Spleen (tissue), 11 donors: ENCODE results near the gene SUSD3. TPM values are rescaled to one million over a fixed set of nuclear protein-coding genes. Genes with fewer than 3 reads are reported as not detected.
A peak's percentile ranks its signal among the peaks of the same experiment; 100 is the strongest.

Experiments used
- DNase-seq: peaks from one replicate; pipeline ENCODE4 v3.0.0-alpha.2; 2020
- H3K27ac ChIP-seq, 8 donors: fragments of 200-600 bp; sonication (generic) in 7 of 8; 1 replicate in 4 of 8; 2 replicates in 4 of 8; pipeline versions ENCODE4 v1.5.0 to v1.8.0; 2016 to 2021; ENCODE audit warnings: inconsistent platforms in 4 of 8, mild to moderate bottlenecking in 4 of 8, moderate library complexity in 1 of 8
- H3K27me3 ChIP-seq, 7 donors: fragments of 200-600 bp; sonication (generic) in 6 of 7; replicated peaks in 1 of 7; 1 replicate in 4 of 7; 2 replicates in 3 of 7; pipeline versions ENCODE4 v1.5.0 to v1.8.0; 2016 to 2021; ENCODE audit warnings: inconsistent platforms in 3 of 7, mild to moderate bottlenecking in 1 of 7
- H3K36me3 ChIP-seq, 6 donors: fragments of 200-600 bp; sonication (generic) in 5 of 6; 1 replicate in 4 of 6; 2 replicates in 2 of 6; pipeline versions ENCODE4 v1.5.0 to v1.8.0; 2016 to 2021; ENCODE audit warnings: inconsistent platforms in 2 of 6
- H3K4me1 ChIP-seq, 6 donors: fragments of 200-600 bp; sonication (generic) in 5 of 6; 1 replicate in 3 of 6; 2 replicates in 3 of 6; pipeline versions ENCODE4 v1.5.0 to v1.8.0; 2016 to 2021; ENCODE audit warnings: inconsistent platforms in 3 of 6
- H3K4me3 ChIP-seq, 8 donors: fragments of 200-600 bp; sonication (generic) in 7 of 8; 1 replicate in 4 of 8; 2 replicates in 4 of 8; pipeline versions ENCODE4 v1.5.0 to v1.8.0; 2016 to 2021; ENCODE audit warnings: inconsistent platforms in 4 of 8, mild to moderate bottlenecking in 4 of 8, moderate library complexity in 2 of 8
- H3K9me3 ChIP-seq, 8 donors: fragments of 200-600 bp; sonication (generic) in 7 of 8; 1 replicate in 4 of 8; 2 replicates in 4 of 8; pipeline versions ENCODE4 v1.5.0 to v1.8.0; 2016 to 2021; ENCODE audit warnings: inconsistent platforms in 4 of 8
- POLR2A ChIP-seq, 3 donors: fragments of 450-650 bp; IDR thresholded peaks; one replicate each; pipeline ENCODE4 v1.5.1; 2017; ENCODE audit warnings: antibody characterized with exemption in 3 of 3, mild to moderate bottlenecking in 1 of 3
- POLR2AphosphoS5 ChIP-seq, 3 donors: sonication (generic); formaldehyde crosslinking; IDR thresholded peaks; one replicate each; pipeline ENCODE4 v1.5.1; 2017; ENCODE audit warnings: antibody characterized with exemption in 3 of 3
- WGBS, 5 donors: extraction: QIAGEN DNeasy Blood & Tissue Kit in 3 of 5; methylation state at CpG; one replicate each; pipeline versions ENCODE4 v1.1.5 to v1.1.7; 2013 to 2018; 5-methylcytosine and 5-hydroxymethylcytosine counted together
- intact Hi-C: fragments of 100-400 bp; cut with DNase I; formaldehyde crosslinking; loops from one replicate; pipeline ENCODE4 v1.15.0; 2023; ENCODE audit warnings: low total_unique reads
- polyA plus RNA-seq, 3 donors: library from polyadenylated mRNA; stranded (reverse); fragments of 200-250 nt; gene quantifications; one replicate each; pipeline ENCODE4 v1.2.1, GENCODE V29; 2013
- total RNA-seq, 7 donors: library from RNA; depleted of rRNA in 3 of 7; stranded (reverse); fragments of >200 nt in 3 of 7; fragmentation: NEBNext Ultra II Directional in 4 of 7; extraction: Animal tissue kit (Norgen Biotek cat#: 25700) in 4 of 7; gene quantifications; one replicate each; pipeline versions ENCODE4 v1.1.0 to v1.2.1, GENCODE V29; 2016 to 2021
- TF ChIP-seq, protein P1 (sequence below), 11 experiments: fragments of 200-600 bp in 7 of 11; fragments of 450-650 bp in 4 of 11; sonication (generic) in 4 of 11; IDR thresholded peaks in 8 of 11; conservative IDR thresholded peaks in 3 of 11; 1 replicate in 7 of 11; 2 replicates in 4 of 11; pipeline versions ENCODE4 v1.4.0 to v1.8.0; 2016 to 2021; ENCODE audit warnings: antibody characterized with exemption in 11 of 11, inconsistent platforms in 4 of 11, mild to moderate bottlenecking in 1 of 11
- donor health status: healthy with polysubstance abuse.
- donor health status: DM: no; HTN: no; CAD: no; lungs with moderate emphysema.
- donor health status: DM: no; HTN: no; CAD: no.
- donor health status: Bipolar disorder and iron deficiency.
- donor health status: healthy.
- donor health status: DM: no; HTN: no; CAD: no.
- donor health status: DM: yes; HTN: yes; CAD: no.

The SUSD3 gene
- total and polyA plus RNA-seq, 10 donors: 27.6 to 68.8 (median 48.3) TPM

DNA sequence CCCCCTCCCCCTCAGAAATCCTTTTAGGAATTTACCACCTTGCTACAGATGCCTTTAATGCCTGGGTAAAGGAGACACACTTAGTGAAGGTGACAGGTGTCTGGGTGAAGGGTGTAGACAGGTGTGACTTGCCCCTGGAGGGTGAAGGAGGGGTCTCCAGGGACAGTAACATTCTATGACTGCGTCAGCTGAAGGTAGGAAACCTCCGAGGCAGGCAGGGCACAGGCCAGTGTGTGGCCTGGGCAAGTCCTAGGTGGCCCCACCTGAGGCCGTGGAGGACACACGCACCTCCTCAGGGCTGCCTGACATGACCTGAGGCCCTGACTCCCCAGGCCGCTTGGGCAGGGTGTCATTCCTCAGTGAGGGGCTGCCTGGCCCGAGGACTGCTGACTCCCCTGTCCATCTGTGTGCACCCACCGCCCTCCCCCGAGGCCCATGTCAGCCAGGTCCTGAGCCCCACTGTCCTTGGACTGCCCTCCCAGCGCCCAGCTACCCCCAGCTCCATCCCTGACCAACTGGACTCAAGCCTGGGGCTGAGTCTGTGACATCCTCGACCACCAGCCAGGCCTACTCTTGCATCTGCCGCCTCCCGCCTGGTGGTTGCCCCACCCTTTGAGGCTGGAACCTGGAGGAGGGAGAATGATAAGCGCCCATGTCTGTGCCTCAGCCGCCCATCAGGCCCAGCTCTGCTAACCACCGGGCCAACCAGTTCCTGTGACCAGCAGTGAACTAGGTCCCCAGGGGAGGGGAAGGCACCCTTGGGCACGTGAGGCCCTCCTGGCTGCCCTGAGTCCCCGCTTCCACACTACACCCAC, 55.9 kb downstream of the SUSD3 start:
- peak overlapping the region in 7 of 8 donors; percentile 52 to 96 (median 88) for H3K27ac ChIP-seq
- intact Hi-C loops: no loop called here
- DNase-seq: peak; percentile 83
- H3K4me3 ChIP-seq: peak overlapping the region in 1 of 8 donors; percentile 60
- WGBS, 5 donors: 57 to 85% (median 75%) methylated on average over 12 to 17 of the region's 17 CpGs
- H3K4me1 ChIP-seq: peaks cover 16 to 98% (median 61%) of the 10 kb centered on the region in 6 donors
- no peaks in the 10 kb centered on the region for H3K9me3 ChIP-seq
- peaks cover 0 to 55% (median 13%) of the 10 kb centered on the region in 6 donors for H3K36me3 ChIP-seq
- TF ChIP-seq, protein P1, sequence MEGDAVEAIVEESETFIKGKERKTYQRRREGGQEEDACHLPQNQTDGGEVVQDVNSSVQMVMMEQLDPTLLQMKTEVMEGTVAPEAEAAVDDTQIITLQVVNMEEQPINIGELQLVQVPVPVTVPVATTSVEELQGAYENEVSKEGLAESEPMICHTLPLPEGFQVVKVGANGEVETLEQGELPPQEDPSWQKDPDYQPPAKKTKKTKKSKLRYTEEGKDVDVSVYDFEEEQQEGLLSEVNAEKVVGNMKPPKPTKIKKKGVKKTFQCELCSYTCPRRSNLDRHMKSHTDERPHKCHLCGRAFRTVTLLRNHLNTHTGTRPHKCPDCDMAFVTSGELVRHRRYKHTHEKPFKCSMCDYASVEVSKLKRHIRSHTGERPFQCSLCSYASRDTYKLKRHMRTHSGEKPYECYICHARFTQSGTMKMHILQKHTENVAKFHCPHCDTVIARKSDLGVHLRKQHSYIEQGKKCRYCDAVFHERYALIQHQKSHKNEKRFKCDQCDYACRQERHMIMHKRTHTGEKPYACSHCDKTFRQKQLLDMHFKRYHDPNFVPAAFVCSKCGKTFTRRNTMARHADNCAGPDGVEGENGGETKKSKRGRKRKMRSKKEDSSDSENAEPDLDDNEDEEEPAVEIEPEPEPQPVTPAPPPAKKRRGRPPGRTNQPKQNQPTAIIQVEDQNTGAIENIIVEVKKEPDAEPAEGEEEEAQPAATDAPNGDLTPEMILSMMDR (IDR thresholded peaks at IDR 0.05 in 8 of 11, conservative IDR thresholded peaks at IDR 0.05 in 3 of 11): no peak
- TF ChIP-seq POLR2AphosphoS5 (IDR thresholded peaks at IDR 0.05) (no peak), POLR2A (IDR thresholded peaks at IDR 0.05) (no peak)
- no peaks in the 10 kb centered on the region for H3K27me3 ChIP-seq

DNA sequence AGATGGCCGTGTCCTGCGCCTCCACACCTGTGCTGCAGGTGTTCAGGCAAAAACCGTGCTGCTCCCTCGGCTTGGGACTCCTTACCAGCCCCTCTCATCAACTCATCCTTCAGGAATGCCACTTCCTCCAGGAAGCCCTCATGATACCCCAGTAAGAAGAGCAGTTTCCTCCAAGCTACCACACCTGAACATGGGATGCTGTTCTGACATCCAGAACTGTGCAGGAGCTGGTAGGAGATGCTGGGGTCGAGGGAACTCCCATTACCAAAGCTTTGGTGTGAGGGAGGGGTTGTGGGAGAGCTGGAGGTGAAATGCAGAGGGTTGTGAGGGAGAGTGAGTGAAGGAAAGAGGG, 56.5 kb downstream of the SUSD3 start:
- H3K9me3 ChIP-seq: no peaks in the 10 kb centered on the region
- H3K27me3 ChIP-seq: no peaks in the 10 kb centered on the region
- WGBS, 5 donors: 60 to 83% (median 69%) methylated on average over 5 of the region's 5 CpGs
- intact Hi-C loops: no loop called here
- peak overlapping the region in 1 of 8 donors; percentile 60 for H3K4me3 ChIP-seq
- peaks cover 15 to 98% (median 61%) of the 10 kb centered on the region in 6 donors for H3K4me1 ChIP-seq
- H3K36me3 ChIP-seq: peaks cover 0 to 49% (median 13%) of the 10 kb centered on the region in 6 donors
- peak overlapping the region in 7 of 8 donors; percentile 41 to 96 (median 88) for H3K27ac ChIP-seq
- TF ChIP-seq, protein P1 (IDR thresholded peaks at IDR 0.05 in 8 of 11, conservative IDR thresholded peaks at IDR 0.05 in 3 of 11): no peak
- no peak for TF ChIP-seq POLR2A (IDR thresholded peaks at IDR 0.05)
- no peak for TF ChIP-seq POLR2AphosphoS5 (IDR thresholded peaks at IDR 0.05)
- no peak for DNase-seq

DNA sequence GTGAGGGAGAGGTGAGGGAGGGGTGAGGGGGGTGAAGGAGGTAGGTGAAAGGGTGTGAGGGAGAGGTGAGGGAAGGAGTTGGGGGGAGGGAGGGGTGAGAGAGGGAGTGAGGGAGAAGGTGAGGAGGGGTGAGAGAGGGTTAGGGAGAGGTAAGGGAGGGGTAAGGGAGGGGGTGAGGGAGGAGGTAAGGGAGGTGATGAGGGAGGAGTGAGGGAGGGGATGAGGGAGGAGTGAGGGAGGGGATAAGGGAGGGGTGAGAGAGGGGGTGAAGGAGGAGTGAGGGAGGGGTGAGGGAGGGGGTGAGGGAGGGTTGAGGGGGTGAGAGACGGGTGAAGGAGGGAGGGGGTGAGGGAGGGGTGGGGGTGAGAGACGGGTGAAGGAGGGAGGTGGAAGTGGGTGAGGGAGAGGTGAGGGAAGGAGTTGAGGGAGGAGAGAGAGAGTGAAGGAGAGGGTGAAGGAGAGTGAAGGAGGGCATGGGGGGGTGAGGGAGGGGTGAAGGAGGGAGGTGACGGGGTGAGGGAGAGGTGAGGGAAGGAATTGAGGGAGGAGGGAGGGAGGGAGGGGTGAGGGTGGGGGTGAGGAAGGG, 57.1 kb downstream of the SUSD3 start:
- Histone ChIP-seq H3K4me1 (peaks cover 17 to 98% (median 61%) of the 10 kb centered on the region in 6 donors), H3K27ac (peak overlapping the region in 5 of 8 donors; percentile 88 to 96 (median 91)), H3K4me3 (peak overlapping the region in 1 of 8 donors; percentile 60), H3K27me3 (no peaks in the 10 kb centered on the region), H3K36me3 (peaks cover 0 to 47% (median 10%) of the 10 kb centered on the region in 6 donors), H3K9me3 (no peaks in the 10 kb centered on the region)
- no peak for TF ChIP-seq POLR2AphosphoS5 (IDR thresholded peaks at IDR 0.05)
- no peak for TF ChIP-seq POLR2A (IDR thresholded peaks at IDR 0.05)
- TF ChIP-seq, protein P1 (IDR thresholded peaks at IDR 0.05 in 8 of 11, conservative IDR thresholded peaks at IDR 0.05 in 3 of 11): no peak
- DNase-seq: no peak
- intact Hi-C loops: no loop called here
- WGBS, 5 donors: 8 to 17% (median 11%) methylated on average over 3 of the region's 3 CpGs
